Measurements from ENCODE around the gene VGF.

GRCh38 chr7:101165958-101166647 is 734 bp upstream of the VGF start:
- TF ChIP-seq CTCF (conservative IDR thresholded peaks at IDR 0.05; ENCODE audit: low read depth, low read length) (no peak), EZH2 (IDR thresholded peaks at IDR 0.05; ENCODE audit: borderline replicate concordance, low read depth, low read length, poor library complexity, severe bottlenecking) (no peak)

Measured in A673 (cell line).